ENCODE results near the gene CREBBP.

DNA sequence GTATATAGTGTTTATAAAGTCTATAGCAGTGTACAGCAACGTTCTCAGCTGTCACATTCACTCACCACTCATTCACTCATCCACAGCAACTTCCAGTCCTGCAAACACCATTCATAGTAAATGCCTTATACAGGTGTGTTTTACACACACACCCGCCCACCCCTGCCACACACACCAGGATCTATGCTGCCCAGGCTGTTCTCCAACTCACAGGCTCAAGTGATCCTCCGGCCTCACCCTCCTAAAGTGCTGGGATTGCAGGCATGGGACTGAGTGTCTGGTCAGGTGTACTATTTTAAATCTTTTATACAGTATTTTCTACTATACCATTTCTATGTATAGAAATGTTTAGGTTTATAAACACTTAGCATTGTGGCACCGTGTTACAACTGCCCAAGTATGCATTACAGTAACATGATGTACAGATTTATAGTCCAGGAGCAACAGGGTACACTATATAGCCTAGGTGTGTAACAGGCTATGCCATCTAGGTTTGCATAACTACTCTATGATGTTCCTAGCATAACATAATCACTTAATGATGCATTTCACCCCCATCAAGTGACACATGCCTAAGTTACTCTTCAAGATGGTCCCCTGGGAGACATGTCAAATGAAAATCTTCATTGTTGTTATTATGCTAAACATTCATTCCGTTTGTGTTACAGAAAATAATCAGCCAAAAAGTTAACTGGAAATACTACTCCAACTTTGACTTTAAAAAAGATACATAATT, 42.5 kb downstream of the CREBBP start:
- TF ChIP-seq, protein P1, sequence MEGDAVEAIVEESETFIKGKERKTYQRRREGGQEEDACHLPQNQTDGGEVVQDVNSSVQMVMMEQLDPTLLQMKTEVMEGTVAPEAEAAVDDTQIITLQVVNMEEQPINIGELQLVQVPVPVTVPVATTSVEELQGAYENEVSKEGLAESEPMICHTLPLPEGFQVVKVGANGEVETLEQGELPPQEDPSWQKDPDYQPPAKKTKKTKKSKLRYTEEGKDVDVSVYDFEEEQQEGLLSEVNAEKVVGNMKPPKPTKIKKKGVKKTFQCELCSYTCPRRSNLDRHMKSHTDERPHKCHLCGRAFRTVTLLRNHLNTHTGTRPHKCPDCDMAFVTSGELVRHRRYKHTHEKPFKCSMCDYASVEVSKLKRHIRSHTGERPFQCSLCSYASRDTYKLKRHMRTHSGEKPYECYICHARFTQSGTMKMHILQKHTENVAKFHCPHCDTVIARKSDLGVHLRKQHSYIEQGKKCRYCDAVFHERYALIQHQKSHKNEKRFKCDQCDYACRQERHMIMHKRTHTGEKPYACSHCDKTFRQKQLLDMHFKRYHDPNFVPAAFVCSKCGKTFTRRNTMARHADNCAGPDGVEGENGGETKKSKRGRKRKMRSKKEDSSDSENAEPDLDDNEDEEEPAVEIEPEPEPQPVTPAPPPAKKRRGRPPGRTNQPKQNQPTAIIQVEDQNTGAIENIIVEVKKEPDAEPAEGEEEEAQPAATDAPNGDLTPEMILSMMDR (IDR thresholded peaks at IDR 0.05): no peak
- no peak for TF ChIP-seq POLR2A (IDR thresholded peaks at IDR 0.05)
- no peak for TF ChIP-seq EP300 (IDR thresholded peaks at IDR 0.05)
